ENCODE data around the gene ENO1. TPM values are rescaled to one million over a fixed set of nuclear protein-coding genes. Genes with fewer than 3 reads are reported as not detected.

Gene ENO1
- total and polyA plus RNA-seq, 2 experiments from 2014 or later: 910 to 1,831 TPM

DNA sequence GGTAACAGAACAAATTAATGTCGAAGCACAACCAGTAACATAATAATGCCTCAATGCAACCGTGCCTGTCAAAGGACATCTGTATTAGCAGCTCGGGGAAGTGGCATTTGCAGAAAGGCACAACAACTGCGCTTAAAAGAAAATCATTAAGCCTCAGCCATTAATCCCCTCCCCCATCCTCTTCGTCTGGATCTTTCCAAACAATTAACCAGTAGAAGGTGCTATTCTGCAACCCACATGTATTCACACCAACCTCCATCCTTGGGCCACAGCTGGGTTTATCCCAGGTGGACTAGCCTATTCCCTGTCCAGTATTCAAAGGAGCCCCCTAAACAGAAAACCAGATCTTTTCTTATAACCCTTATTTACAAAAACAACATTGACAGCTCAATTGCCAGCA is 63.6 kb downstream of the ENO1 start:
- peaks cover 19% of the 10 kb centered on the region for H3K4me1 ChIP-seq (ENCODE audit: insufficient read depth)
- Mint-ChIP-seq H3K4me1 (peaks cover 38% of the 10 kb centered on the region), H3K27me3 (ENCODE audit: insufficient read depth, low read depth, poor library complexity) (peaks cover 6% of the 10 kb centered on the region), H3K9me3 (no peaks in the 10 kb centered on the region), H3K4me3 (peak overlapping the region; percentile 86), H3K36me3 (ENCODE audit: low read depth) (no peaks in the 10 kb centered on the region; the same call in 2 of the 3 replicates), H3K27ac (no peak overlapping the region)
- H3K4me3 ChIP-seq: peak overlapping the region; percentile 85
- DNase-seq (ENCODE audit: low spot score) (peak; percentile 80), ATAC-seq (peak; percentile 6; the same call in 2 of the 3 replicates)
- H3K4me2 ChIP-seq: peak overlapping the region; percentile 93
- H3K27ac ChIP-seq (ENCODE audit: low read depth): no peak overlapping the region
- no peak overlapping the region for H2AFZ ChIP-seq
- peaks cover 71% of the 10 kb centered on the region for H3K79me2 ChIP-seq (replicated peaks; ENCODE audit: insufficient read depth)
- H3F3A ChIP-seq (replicated peaks; ENCODE audit: low read depth): peaks cover 5% of the 10 kb centered on the region
- H3K27me3 ChIP-seq (ENCODE audit: insufficient read depth): no peaks in the 10 kb centered on the region
- TF ChIP-seq ZNF114 (CRISPR knock-in tag; IDR thresholded peaks at IDR 0.05): no peak
- TF ChIP-seq, protein P1, sequence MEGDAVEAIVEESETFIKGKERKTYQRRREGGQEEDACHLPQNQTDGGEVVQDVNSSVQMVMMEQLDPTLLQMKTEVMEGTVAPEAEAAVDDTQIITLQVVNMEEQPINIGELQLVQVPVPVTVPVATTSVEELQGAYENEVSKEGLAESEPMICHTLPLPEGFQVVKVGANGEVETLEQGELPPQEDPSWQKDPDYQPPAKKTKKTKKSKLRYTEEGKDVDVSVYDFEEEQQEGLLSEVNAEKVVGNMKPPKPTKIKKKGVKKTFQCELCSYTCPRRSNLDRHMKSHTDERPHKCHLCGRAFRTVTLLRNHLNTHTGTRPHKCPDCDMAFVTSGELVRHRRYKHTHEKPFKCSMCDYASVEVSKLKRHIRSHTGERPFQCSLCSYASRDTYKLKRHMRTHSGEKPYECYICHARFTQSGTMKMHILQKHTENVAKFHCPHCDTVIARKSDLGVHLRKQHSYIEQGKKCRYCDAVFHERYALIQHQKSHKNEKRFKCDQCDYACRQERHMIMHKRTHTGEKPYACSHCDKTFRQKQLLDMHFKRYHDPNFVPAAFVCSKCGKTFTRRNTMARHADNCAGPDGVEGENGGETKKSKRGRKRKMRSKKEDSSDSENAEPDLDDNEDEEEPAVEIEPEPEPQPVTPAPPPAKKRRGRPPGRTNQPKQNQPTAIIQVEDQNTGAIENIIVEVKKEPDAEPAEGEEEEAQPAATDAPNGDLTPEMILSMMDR (conservative IDR thresholded peaks at IDR 0.05; ENCODE audit: low read depth in 2 of 2): peak; percentile 48 to 68
- TF ChIP-seq NANOG (IDR thresholded peaks at IDR 0.05; ENCODE audit: borderline replicate concordance): 0 out of 2 replicates have a peak, but pooled peaks have one; percentile 20
- no peaks in the 10 kb centered on the region for H3K36me3 ChIP-seq (ENCODE audit: insufficient read depth)
- H3K9me2 ChIP-seq (ENCODE audit: insufficient read depth): no peaks in the 10 kb centered on the region
- peaks cover 7% of the 10 kb centered on the region; the same call in 1 of the 2 replicates for H4K20me1 ChIP-seq (replicated peaks; ENCODE audit: insufficient read depth)

GRCh38 chr1:8813991-8814390 is 64.5 kb downstream of the ENO1 start:
- H3K27ac Mint-ChIP-seq: no peak overlapping the region
- no peaks in the 10 kb centered on the region; the same call in 2 of the 3 replicates for H3K36me3 Mint-ChIP-seq (ENCODE audit: low read depth)
- no peaks in the 10 kb centered on the region for H3K9me2 ChIP-seq (ENCODE audit: insufficient read depth)
- H3K4me3 Mint-ChIP-seq: no peak overlapping the region
- no peaks in the 10 kb centered on the region for H3K27me3 ChIP-seq (ENCODE audit: insufficient read depth)
- H3K4me1 Mint-ChIP-seq: peaks cover 38% of the 10 kb centered on the region
- peaks cover 6% of the 10 kb centered on the region for H3K27me3 Mint-ChIP-seq (ENCODE audit: insufficient read depth, low read depth, poor library complexity)
- H3K4me2 ChIP-seq: no peak overlapping the region
- peaks cover 7% of the 10 kb centered on the region; the same call in 1 of the 2 replicates for H4K20me1 ChIP-seq (replicated peaks; ENCODE audit: insufficient read depth)
- no peak overlapping the region for H2AFZ ChIP-seq
- ATAC-seq (no peak), DNase-seq (ENCODE audit: low spot score) (no peak)
- no peaks in the 10 kb centered on the region for H3K9me3 Mint-ChIP-seq
- no peaks in the 10 kb centered on the region for H3K36me3 ChIP-seq (ENCODE audit: insufficient read depth)
- H3K79me2 ChIP-seq (replicated peaks; ENCODE audit: insufficient read depth): peaks cover 80% of the 10 kb centered on the region
- peaks cover 5% of the 10 kb centered on the region for H3F3A ChIP-seq (replicated peaks; ENCODE audit: low read depth)
- H3K4me1 ChIP-seq (ENCODE audit: insufficient read depth): peaks cover 19% of the 10 kb centered on the region
- no peak overlapping the region for H3K27ac ChIP-seq (ENCODE audit: low read depth)
- no peak overlapping the region for H3K4me3 ChIP-seq
- TF ChIP-seq, protein P1 (conservative IDR thresholded peaks at IDR 0.05; ENCODE audit: low read depth in 2 of 2): no peak
- TF ChIP-seq JUNB (IDR thresholded peaks at IDR 0.05; ENCODE audit: unreplicated experiment) (no peak), ZNF114 (CRISPR knock-in tag; IDR thresholded peaks at IDR 0.05) (no peak), ETS1 (IDR thresholded peaks at IDR 0.05) (no peak), EZH2 (IDR thresholded peaks at IDR 0.05; ENCODE audit: low read depth, unreplicated experiment) (no peak)
- TF ChIP-seq, protein P2, sequence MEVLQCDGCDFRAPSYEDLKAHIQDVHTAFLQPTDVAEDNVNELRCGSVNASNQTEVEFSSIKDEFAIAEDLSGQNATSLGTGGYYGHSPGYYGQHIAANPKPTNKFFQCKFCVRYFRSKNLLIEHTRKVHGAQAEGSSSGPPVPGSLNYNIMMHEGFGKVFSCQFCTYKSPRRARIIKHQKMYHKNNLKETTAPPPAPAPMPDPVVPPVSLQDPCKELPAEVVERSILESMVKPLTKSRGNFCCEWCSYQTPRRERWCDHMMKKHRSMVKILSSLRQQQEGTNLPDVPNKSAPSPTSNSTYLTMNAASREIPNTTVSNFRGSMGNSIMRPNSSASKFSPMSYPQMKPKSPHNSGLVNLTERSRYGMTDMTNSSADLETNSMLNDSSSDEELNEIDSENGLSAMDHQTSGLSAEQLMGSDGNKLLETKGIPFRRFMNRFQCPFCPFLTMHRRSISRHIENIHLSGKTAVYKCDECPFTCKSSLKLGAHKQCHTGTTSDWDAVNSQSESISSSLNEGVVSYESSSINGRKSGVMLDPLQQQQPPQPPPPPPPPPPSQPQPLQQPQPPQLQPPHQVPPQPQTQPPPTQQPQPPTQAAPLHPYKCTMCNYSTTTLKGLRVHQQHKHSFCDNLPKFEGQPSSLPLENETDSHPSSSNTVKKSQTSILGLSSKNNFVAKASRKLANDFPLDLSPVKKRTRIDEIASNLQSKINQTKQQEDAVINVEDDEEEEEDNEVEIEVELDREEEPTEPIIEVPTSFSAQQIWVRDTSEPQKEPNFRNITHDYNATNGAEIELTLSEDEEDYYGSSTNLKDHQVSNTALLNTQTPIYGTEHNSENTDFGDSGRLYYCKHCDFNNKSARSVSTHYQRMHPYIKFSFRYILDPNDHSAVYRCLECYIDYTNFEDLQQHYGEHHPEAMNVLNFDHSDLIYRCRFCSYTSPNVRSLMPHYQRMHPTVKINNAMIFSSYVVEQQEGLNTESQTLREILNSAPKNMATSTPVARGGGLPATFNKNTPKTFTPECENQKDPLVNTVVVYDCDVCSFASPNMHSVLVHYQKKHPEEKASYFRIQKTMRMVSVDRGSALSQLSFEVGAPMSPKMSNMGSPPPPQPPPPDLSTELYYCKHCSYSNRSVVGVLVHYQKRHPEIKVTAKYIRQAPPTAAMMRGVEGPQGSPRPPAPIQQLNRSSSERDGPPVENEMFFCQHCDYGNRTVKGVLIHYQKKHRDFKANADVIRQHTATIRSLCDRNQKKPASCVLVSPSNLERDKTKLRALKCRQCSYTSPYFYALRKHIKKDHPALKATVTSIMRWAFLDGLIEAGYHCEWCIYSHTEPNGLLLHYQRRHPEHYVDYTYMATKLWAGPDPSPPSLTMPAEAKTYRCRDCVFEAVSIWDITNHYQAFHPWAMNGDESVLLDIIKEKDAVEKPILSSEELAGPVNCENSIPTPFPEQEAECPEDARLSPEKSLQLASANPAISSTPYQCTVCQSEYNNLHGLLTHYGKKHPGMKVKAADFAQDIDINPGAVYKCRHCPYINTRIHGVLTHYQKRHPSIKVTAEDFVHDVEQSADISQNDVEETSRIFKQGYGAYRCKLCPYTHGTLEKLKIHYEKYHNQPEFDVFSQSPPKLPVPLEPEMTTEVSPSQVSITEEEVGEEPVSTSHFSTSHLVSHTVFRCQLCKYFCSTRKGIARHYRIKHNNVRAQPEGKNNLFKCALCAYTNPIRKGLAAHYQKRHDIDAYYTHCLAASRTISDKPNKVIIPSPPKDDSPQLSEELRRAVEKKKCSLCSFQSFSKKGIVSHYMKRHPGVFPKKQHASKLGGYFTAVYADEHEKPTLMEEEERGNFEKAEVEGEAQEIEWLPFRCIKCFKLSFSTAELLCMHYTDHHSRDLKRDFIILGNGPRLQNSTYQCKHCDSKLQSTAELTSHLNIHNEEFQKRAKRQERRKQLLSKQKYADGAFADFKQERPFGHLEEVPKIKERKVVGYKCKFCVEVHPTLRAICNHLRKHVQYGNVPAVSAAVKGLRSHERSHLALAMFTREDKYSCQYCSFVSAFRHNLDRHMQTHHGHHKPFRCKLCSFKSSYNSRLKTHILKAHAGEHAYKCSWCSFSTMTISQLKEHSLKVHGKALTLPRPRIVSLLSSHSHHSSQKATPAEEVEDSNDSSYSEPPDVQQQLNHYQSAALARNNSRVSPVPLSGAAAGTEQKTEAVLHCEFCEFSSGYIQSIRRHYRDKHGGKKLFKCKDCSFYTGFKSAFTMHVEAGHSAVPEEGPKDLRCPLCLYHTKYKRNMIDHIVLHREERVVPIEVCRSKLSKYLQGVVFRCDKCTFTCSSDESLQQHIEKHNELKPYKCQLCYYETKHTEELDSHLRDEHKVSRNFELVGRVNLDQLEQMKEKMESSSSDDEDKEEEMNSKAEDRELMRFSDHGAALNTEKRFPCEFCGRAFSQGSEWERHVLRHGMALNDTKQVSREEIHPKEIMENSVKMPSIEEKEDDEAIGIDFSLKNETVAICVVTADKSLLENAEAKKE (CRISPR knock-in tag; IDR thresholded peaks at IDR 0.05): no peak
